IMR-90 (cell line): ENCODE results near the gene TBX10. TPM values are rescaled to one million over a fixed set of nuclear protein-coding genes. Genes with fewer than 3 reads are reported as not detected.

Experiments used
- ATAC-seq: fragments of 200-7000 bp; cut with Tn5 transposase; 2 replicates; pipeline ENCODE4 v1.9.1; 2020; ENCODE audit warnings: low read depth, mild to moderate bottlenecking, moderate library complexity
- BruUV-seq: library from RNA; stranded (reverse); fragments of 400-500 nt; replicated peaks from 2 replicates; lab custom pipeline; 2021; lab: Mats Ljungman, UMichigan
- CTCF ChIA-PET: fragments of 300-600 bp; formaldehyde crosslinking; extraction: SDS; loops from one replicate; lab custom pipeline; 2021; ENCODE audit warnings: antibody characterized with exemption; lab: Yijun Ruan, JAX
- POLR2A ChIA-PET: fragments of 300-600 bp; sonication (Branson Sonifier 250); formaldehyde crosslinking; loops from one replicate; lab custom pipeline; 2022; ENCODE audit warnings: antibody characterized with exemption; ENCODE audit not compliant: unreplicated experiment; lab: Charles Lee
- DNase-seq: peaks from one replicate; pipeline ENCODE4 v3.0.0; 2013
- H2AFZ ChIP-seq: replicated peaks from 2 replicates; pipeline ENCODE3; 2013; ENCODE audit warnings: low read length, mild to moderate bottlenecking; ENCODE audit not compliant: poor library complexity
- H2AK5ac ChIP-seq: 2 replicates; pipeline ENCODE4 v1.6.1; 2013; ENCODE audit warnings: low read depth, low read length, inconsistent platforms
- H2AK9ac ChIP-seq: replicated peaks from 2 replicates; pipeline ENCODE3; 2013; ENCODE audit warnings: mild to moderate bottlenecking, low read depth, low read length, moderate library complexity; ENCODE audit not compliant: poor library complexity
- H2BK120ac ChIP-seq: 2 replicates; pipeline ENCODE4 v1.6.1; 2013; ENCODE audit warnings: low read depth, low read length, inconsistent platforms
- H2BK15ac ChIP-seq: 3 replicates; pipeline ENCODE4 v1.6.1; 2013; ENCODE audit warnings: low read depth, low read length, inconsistent platforms
- H2BK20ac ChIP-seq: 2 replicates; pipeline ENCODE4 v1.6.1; 2013; ENCODE audit warnings: low read depth, mild to moderate bottlenecking, inconsistent platforms, low read length, moderate library complexity
- H2BK5ac ChIP-seq: 2 replicates; pipeline ENCODE4 v1.6.1; 2013; ENCODE audit warnings: mild to moderate bottlenecking, low read depth, low read length, inconsistent platforms; ENCODE audit not compliant: poor library complexity, severe bottlenecking
- H3K14ac ChIP-seq: replicated peaks from 2 replicates; pipeline ENCODE4 v1.6.1; 2013; ENCODE audit warnings: low read depth, low read length, inconsistent platforms
- H3K18ac ChIP-seq: 2 replicates; pipeline ENCODE4 v1.6.1; 2013; ENCODE audit warnings: low read depth, low read length, control low read depth
- H3K23ac ChIP-seq: 2 replicates; pipeline ENCODE4 v1.6.1; 2013; ENCODE audit warnings: low read depth, low read length, inconsistent platforms
- H3K27ac ChIP-seq: 2 replicates; pipeline ENCODE4 v1.5.1; 2013; ENCODE audit warnings: mild to moderate bottlenecking, control low read depth, low read length; ENCODE audit not compliant: insufficient read depth
- H3K27me3 ChIP-seq: 2 replicates; pipeline ENCODE4 v1.6.1; 2013; ENCODE audit warnings: low read length; ENCODE audit not compliant: control insufficient read depth, insufficient read depth
- H3K36me3 ChIP-seq: 2 replicates; pipeline ENCODE4 v1.6.1; 2013; ENCODE audit warnings: low read length, mixed read lengths; ENCODE audit not compliant: control insufficient read depth, insufficient read depth
- H3K4ac ChIP-seq: 2 replicates; pipeline ENCODE4 v1.6.1; 2013; ENCODE audit warnings: low read depth, low read length, inconsistent platforms
- H3K4me1 ChIP-seq: 2 replicates; pipeline ENCODE4 v1.6.1; 2013; ENCODE audit warnings: low read length, mixed read lengths; ENCODE audit not compliant: control insufficient read depth, insufficient read depth
- H3K4me2 ChIP-seq: 2 replicates; pipeline ENCODE4 v1.6.1; 2013; ENCODE audit warnings: low read depth, mild to moderate bottlenecking, control low read depth, low read length, moderate library complexity
- H3K4me3 ChIP-seq: 2 replicates; pipeline ENCODE4 v1.5.1; 2013; ENCODE audit warnings: low read depth, mild to moderate bottlenecking, control low read depth, low read length, moderate library complexity; ENCODE audit not compliant: insufficient read depth
- H3K56ac ChIP-seq: 2 replicates; pipeline ENCODE4 v1.6.1; 2013; ENCODE audit warnings: low read length, inconsistent platforms; ENCODE audit not compliant: insufficient read depth; ENCODE audit errors: extremely low read depth
- H3K79me1 ChIP-seq, 2 experiments: 2 replicates each; pipeline ENCODE4 v1.6.1; 2013; ENCODE audit warnings: low read length in 2 of 2, inconsistent platforms in 1 of 2, low read depth in 1 of 2
- H3K9ac ChIP-seq: 2 replicates; pipeline ENCODE4 v1.6.1; 2013; ENCODE audit warnings: low read depth, low read length, control low read depth
- H3K9me1 ChIP-seq: 2 replicates; pipeline ENCODE4 v1.6.1; 2013; ENCODE audit warnings: low read length, inconsistent platforms; ENCODE audit not compliant: insufficient read depth
- H3K9me3 ChIP-seq: 2 replicates; pipeline ENCODE4 v1.6.1; 2013; ENCODE audit warnings: low read length; ENCODE audit not compliant: control insufficient read depth, insufficient read depth
- H4K20me1 ChIP-seq: 2 replicates; pipeline ENCODE4 v1.6.1; 2013; ENCODE audit warnings: low read length, inconsistent platforms; ENCODE audit not compliant: insufficient read depth
- H4K5ac ChIP-seq: 2 replicates; pipeline ENCODE4 v1.6.1; 2013; ENCODE audit warnings: mild to moderate bottlenecking, low read depth, low read length, control low read depth
- H4K8ac ChIP-seq, 2 experiments: 2 replicates each; pipeline ENCODE4 v1.6.1; 2013; ENCODE audit warnings: low read depth in 2 of 2, low read length in 2 of 2, control low read depth in 1 of 2, inconsistent platforms in 1 of 2
- H4K91ac ChIP-seq: 2 replicates; pipeline ENCODE4 v1.6.1; 2013; ENCODE audit warnings: low read depth, low read length, inconsistent platforms; ENCODE audit not compliant: insufficient read depth
- CHD1 ChIP-seq: IDR thresholded peaks from 2 replicates; pipeline ENCODE4 v1.6.1; 2012; ENCODE audit warnings: low read depth, low read length, improper control_type of control experiment
- CTCF ChIP-seq: conservative IDR thresholded peaks from 2 replicates; pipeline ENCODE4 v1.5.1; 2012; ENCODE audit warnings: mild to moderate bottlenecking, low read depth, low read length, improper control_type of control experiment
- ELK1 ChIP-seq: fragments of 150-350 bp; IDR thresholded peaks from 2 replicates; pipeline ENCODE4 v1.6.1; 2016; ENCODE audit warnings: low read depth, mild to moderate bottlenecking, low read length, moderate library complexity, borderline replicate concordance
- FOS ChIP-seq: fragments of 150-350 bp; IDR thresholded peaks from 2 replicates; pipeline ENCODE4 v1.6.1; 2016; ENCODE audit warnings: low read depth, low read length
- MAFK ChIP-seq: IDR thresholded peaks from 2 replicates; pipeline ENCODE4 v1.6.1; 2012; ENCODE audit warnings: low read depth, low read length, improper control_type of control experiment
- MAZ ChIP-seq: IDR thresholded peaks from 2 replicates; pipeline ENCODE4 v1.6.1; 2012; ENCODE audit warnings: low read depth, mild to moderate bottlenecking, low read length, improper control_type of control experiment, moderate library complexity, borderline replicate concordance
- MXI1 ChIP-seq: IDR thresholded peaks from 2 replicates; pipeline ENCODE4 v1.6.1; 2012; ENCODE audit warnings: low read depth, mild to moderate bottlenecking, low read length, moderate library complexity, borderline replicate concordance
- POLR2A ChIP-seq: IDR thresholded peaks from 2 replicates; pipeline ENCODE4 v1.6.1; 2012; ENCODE audit warnings: mild to moderate bottlenecking, low read depth, low read length
- RAD21 ChIP-seq: IDR thresholded peaks from 2 replicates; pipeline ENCODE4 v1.6.1; 2012; ENCODE audit warnings: low read length, improper control_type of control experiment
- RCOR1 ChIP-seq: IDR thresholded peaks from 2 replicates; pipeline ENCODE4 v1.6.1; 2012; ENCODE audit warnings: mild to moderate bottlenecking, low read length, improper control_type of control experiment; ENCODE audit not compliant: insufficient replicate concordance
- WGBS, 2 experiments: methylation state at CpG; one replicate each; pipeline versions ENCODE4 v1.1.5 to v1.1.7; 2013; ENCODE audit warnings: missing lambda C conversion rate in 2 of 2; ENCODE audit not compliant: insufficient read length in 1 of 2; ENCODE audit errors: extremely low coverage in 2 of 2; 5-methylcytosine and 5-hydroxymethylcytosine counted together
- dilution Hi-C: fragments of 300-500 bp; cut with HindIII; formaldehyde crosslinking; loops from one replicate; pipeline ENCODE4 v1.14.3; 2018; ENCODE audit warnings: low sequenced_read_pairs; ENCODE audit not compliant: unreplicated experiment
- in situ Hi-C: fragments of 300-500 bp; cut with MboI; formaldehyde crosslinking; loops from 3 replicates; pipeline ENCODE4 v1.14.3; 2019; ENCODE audit warnings: low sequenced_read_pairs, inconsistent platforms, mixed read lengths
- intact Hi-C: fragments of 100-400 bp; cut with micrococcal nuclease; formaldehyde crosslinking; loops from 2 replicates; pipeline ENCODE4 v1.10.0; 2022
- polyA plus RNA-seq, 3 experiments: library from polyadenylated mRNA; depleted of rRNA; stranded (reverse); fragments of >200 nt; gene quantifications; 2 replicates each; pipeline ENCODE4 v1.2.3, GENCODE V29; 2012; ENCODE audit warnings: low replicate concordance in 1 of 3
- total RNA-seq: library from RNA; depleted of rRNA; stranded (reverse); fragments of >200 nt; gene quantifications from 2 replicates; pipeline ENCODE4 v1.2.3, GENCODE V29; 2012

The TBX10 gene
- total and polyA plus RNA-seq, 2 of the 4 experiments (the other 2 are of a cell fraction), result not detected

DNA sequence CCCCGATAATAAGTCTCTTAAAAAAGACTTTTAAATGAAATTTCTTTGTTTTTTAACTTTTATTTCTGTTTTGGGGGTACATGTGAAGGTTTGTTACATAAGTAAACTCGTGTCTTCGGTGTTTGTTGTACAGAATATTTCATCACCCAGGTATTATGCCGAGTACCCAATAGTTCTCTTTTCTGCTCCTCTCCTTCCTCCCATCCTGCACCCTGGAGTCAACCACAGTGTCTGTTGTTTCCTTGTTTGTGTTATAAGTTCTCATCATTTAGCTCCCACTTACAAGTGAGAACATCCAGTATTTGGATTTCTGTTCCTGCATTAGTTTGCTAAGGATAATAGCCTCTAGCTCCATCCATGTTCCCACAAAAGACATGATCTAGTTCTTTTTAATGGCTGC, 57.6 kb downstream of the TBX10 start:
- no peak overlapping the region for H3K9ac ChIP-seq
- peaks cover 16% of the 10 kb centered on the region for H3K9me1 ChIP-seq
- no peak for DNase-seq
- no peak overlapping the region for H4K5ac ChIP-seq
- ChIA-PET POLR2A (no interaction called here), CTCF (interaction anchor here (2.3 kb wide), 1 partner anchor 10 kb away, joined by 9 read pairs; no protein-coding TSS in a partner anchor)
- H3K79me1 ChIP-seq, result peaks cover 18 to 39% of the 10 kb centered on the region in 2 experiments
- H3K4me1 ChIP-seq, result peaks cover 14% of the 10 kb centered on the region
- H4K91ac ChIP-seq, result no peak overlapping the region
- H3K4me3 ChIP-seq, result no peak overlapping the region
- no peak overlapping the region for H2BK20ac ChIP-seq
- no peak for ATAC-seq
- H3K27me3 ChIP-seq, result peaks cover 21% of the 10 kb centered on the region; the same call in 1 of the 2 replicates
- no peak overlapping the region for H4K8ac ChIP-seq
- dilution Hi-C loops, result no loop called here
- H2BK120ac ChIP-seq, result no peak overlapping the region
- TF ChIP-seq POLR2A, result no peak
- no peak for TF ChIP-seq FOS
- TF ChIP-seq ELK1, result no peak
- TF ChIP-seq RCOR1, result no peak
- no peak for TF ChIP-seq RAD21
- TF ChIP-seq MXI1, result no peak
- TF ChIP-seq CTCF, result no peak
- no peak for TF ChIP-seq MAZ
- TF ChIP-seq CHD1, result no peak
- no peak for TF ChIP-seq MAFK
- H3K27ac ChIP-seq, result no peak overlapping the region
- WGBS, 2 experiments, result no CpG with 5 or more reads among the region's 4 CpGs
- H2BK15ac ChIP-seq, result no peak overlapping the region
- H3K4ac ChIP-seq, result no peak overlapping the region
- H2AK9ac ChIP-seq, result no peak overlapping the region
- no peak overlapping the region for H3K4me2 ChIP-seq
- H3K23ac ChIP-seq, result no peak overlapping the region
- no peak overlapping the region for H3K14ac ChIP-seq
- peaks cover 28% of the 10 kb centered on the region for H4K20me1 ChIP-seq
- no peak overlapping the region for H2AK5ac ChIP-seq
- no TSS peak for BruUV-seq
- peaks cover 17% of the 10 kb centered on the region for H3K36me3 ChIP-seq
- H3K9me3 ChIP-seq, result no peaks in the 10 kb centered on the region
- in situ Hi-C loops, result no loop called here
- H3K56ac ChIP-seq, result no peak overlapping the region
- no peak overlapping the region for H2BK5ac ChIP-seq
- H3K18ac ChIP-seq, result no peak overlapping the region
- no peak overlapping the region for H2AFZ ChIP-seq
- intact Hi-C loops, result no loop called here
